Ovary (tissue), 3 donors: ENCODE measurements around the gene GAS6.

ENCODE experiments used
- EP300 ChIP-seq: sonication (generic); formaldehyde crosslinking; IDR thresholded peaks from one replicate; pipeline ENCODE4 v1.6.1; 2017; ENCODE audit warnings: antibody characterized with exemption
- TF ChIP-seq, protein P1 (sequence below), 3 donors: fragments of 450-650 bp in 2 of 3; fragments of 200-600 bp in 1 of 3; IDR thresholded peaks; one replicate each; pipeline versions ENCODE4 v1.5.1 to v1.8.0; 2016 to 2022; ENCODE audit warnings: antibody characterized with exemption in 3 of 3, mild to moderate bottlenecking in 1 of 3
- donor health status: DM: no; HTN: no; CAD: no.

DNA sequence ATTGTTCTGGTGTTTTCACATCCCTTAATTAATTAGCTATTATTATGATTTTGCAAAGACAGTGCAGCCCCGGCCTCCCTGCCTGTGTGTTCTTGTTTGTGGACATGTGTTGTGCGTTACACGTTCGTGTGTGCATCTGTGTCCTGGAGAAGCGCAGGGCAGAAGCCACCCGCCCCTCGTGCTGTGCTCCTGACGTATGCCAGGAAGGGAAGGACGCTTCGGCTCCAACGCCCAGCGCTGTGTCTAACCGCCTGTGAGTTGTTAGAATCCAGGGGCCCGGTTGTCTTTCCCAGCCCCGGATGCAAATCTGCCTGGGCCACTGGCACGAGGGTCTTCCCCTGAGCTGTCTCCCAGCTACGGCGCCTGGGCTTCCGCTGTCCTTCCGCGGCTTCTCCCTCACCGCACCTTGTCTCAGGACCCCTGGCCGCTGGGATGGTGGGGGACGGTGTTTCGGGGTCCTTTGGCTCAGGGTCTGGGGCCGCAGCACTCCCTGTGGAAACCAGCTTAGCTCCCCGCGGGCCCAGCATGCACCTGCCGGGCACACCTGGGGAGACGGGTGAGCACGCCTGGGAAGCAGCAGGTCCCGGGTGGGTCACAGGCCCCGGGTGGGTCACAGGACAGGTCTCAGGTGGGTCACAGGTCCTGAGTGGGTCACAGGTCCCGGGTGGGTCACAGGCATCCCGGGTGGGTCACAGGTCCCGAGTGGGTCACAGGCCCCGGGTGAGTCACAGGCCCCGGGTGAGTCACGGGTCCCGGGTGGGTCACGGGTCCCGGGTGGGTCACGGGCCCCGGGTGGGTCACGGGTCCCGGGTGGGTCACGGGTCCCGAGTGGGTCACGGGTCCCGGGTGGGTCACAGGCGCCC is 51.5 kb downstream of the GAS6 start:
- TF ChIP-seq, protein P1, sequence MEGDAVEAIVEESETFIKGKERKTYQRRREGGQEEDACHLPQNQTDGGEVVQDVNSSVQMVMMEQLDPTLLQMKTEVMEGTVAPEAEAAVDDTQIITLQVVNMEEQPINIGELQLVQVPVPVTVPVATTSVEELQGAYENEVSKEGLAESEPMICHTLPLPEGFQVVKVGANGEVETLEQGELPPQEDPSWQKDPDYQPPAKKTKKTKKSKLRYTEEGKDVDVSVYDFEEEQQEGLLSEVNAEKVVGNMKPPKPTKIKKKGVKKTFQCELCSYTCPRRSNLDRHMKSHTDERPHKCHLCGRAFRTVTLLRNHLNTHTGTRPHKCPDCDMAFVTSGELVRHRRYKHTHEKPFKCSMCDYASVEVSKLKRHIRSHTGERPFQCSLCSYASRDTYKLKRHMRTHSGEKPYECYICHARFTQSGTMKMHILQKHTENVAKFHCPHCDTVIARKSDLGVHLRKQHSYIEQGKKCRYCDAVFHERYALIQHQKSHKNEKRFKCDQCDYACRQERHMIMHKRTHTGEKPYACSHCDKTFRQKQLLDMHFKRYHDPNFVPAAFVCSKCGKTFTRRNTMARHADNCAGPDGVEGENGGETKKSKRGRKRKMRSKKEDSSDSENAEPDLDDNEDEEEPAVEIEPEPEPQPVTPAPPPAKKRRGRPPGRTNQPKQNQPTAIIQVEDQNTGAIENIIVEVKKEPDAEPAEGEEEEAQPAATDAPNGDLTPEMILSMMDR (IDR thresholded peaks at IDR 0.05), result no peak
- no peak for TF ChIP-seq EP300
